Hepatocyte (in vitro differentiated cells): ENCODE measurements around the gene TBX18.

Source experiments
- EZH2 ChIP-seq: fragments of 200-600 bp; sonication (generic); IDR thresholded peaks from 2 replicates; pipeline ENCODE4 v1.6.1; 2016; ENCODE audit warnings: antibody characterized with exemption, mild to moderate bottlenecking, borderline replicate concordance
- EZH2phosphoT487 ChIP-seq: fragments of 200-600 bp; sonication (generic); IDR thresholded peaks from one replicate; pipeline ENCODE4 v1.6.1; 2018; ENCODE audit warnings: antibody characterized with exemption, mild to moderate bottlenecking, low read depth, moderate library complexity; ENCODE audit not compliant: unreplicated experiment, severe bottlenecking
- TF ChIP-seq, protein P1 (sequence below): fragments of 200-600 bp; sonication (generic); IDR thresholded peaks from 2 replicates; pipeline ENCODE4 v1.5.1; 2016; ENCODE audit warnings: antibody characterized with exemption, mild to moderate bottlenecking; ENCODE audit not compliant: poor library complexity

DNA sequence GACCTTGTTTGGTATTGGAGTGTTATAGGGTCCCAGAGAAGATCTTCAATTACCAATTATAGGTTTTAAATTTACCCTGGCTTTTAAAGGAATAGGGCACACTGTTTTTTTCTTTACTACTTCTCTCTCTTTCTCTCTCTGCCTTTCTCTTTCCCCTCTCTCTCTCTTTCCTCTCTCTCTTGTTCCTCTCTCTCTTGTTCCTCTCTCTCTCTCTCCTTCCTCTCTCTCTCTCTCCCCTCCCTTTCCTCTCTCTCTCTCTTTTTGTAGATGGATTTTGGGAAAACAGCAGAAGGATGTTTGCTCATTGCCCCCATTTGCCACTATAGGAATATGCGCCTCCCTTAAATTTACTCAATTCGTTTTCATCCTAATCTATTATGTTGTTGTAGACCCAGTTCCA lies 45.2 kb downstream of the TBX18 start:
- TF ChIP-seq, protein P1, sequence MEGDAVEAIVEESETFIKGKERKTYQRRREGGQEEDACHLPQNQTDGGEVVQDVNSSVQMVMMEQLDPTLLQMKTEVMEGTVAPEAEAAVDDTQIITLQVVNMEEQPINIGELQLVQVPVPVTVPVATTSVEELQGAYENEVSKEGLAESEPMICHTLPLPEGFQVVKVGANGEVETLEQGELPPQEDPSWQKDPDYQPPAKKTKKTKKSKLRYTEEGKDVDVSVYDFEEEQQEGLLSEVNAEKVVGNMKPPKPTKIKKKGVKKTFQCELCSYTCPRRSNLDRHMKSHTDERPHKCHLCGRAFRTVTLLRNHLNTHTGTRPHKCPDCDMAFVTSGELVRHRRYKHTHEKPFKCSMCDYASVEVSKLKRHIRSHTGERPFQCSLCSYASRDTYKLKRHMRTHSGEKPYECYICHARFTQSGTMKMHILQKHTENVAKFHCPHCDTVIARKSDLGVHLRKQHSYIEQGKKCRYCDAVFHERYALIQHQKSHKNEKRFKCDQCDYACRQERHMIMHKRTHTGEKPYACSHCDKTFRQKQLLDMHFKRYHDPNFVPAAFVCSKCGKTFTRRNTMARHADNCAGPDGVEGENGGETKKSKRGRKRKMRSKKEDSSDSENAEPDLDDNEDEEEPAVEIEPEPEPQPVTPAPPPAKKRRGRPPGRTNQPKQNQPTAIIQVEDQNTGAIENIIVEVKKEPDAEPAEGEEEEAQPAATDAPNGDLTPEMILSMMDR = no peak
- TF ChIP-seq EZH2 = no peak
- no peak for TF ChIP-seq EZH2phosphoT487
